HG02610 (cell line): ENCODE measurements around the gene HK1.
"Not testable (repeated sequence)": the region's sequence is repeated elsewhere in the genome, so short reads cannot be mapped to it uniquely, and the experiment has no call there.

Experiments used
- ATAC-seq: cut with Tn5 transposase; IDR thresholded peaks from one replicate; pipeline ENCODE4 v1.9.1; 2021; ENCODE audit warnings: mild to moderate bottlenecking, moderate library complexity; ENCODE audit not compliant: unreplicated experiment

The HK1 gene

GRCh38 chr10:69307434-69307833 is 29.1 kb downstream of the HK1 start:
- ATAC-seq = no peak

- ATAC-seq = not testable (repeated sequence)
Observed at GRCh38 chr10:69308304-69308703, 30.0 kb downstream of the HK1 start.

GRCh38 chr10:69311309-69311708 is 33.0 kb downstream of the HK1 start:
- no peak for ATAC-seq

- no peak for ATAC-seq
Observed at GRCh38 chr10:69312528-69312927, 34.2 kb downstream of the HK1 start.

GRCh38 chr10:69315100-69315542 is 36.8 kb downstream of the HK1 start:
- no peak for ATAC-seq

- ATAC-seq = no peak
Observed at GRCh38 chr10:69315610-69316312, 37.5 kb downstream of the HK1 start.

GRCh38 chr10:69316313-69317059 is 38.2 kb downstream of the HK1 start:
- no peak for ATAC-seq

- ATAC-seq = peak; percentile 51
Observed at GRCh38 chr10:69317175-69317604, 38.9 kb downstream of the HK1 start.

GRCh38 chr10:69317626-69318105 is 39.4 kb downstream of the HK1 start:
- peak; percentile 13 for ATAC-seq

GRCh38 chr10:69318106-69318866 is 40.0 kb downstream of the HK1 start:
- ATAC-seq = peak; percentile 86

- ATAC-seq = peak; percentile 14
Observed at GRCh38 chr10:69318867-69319727, 40.8 kb downstream of the HK1 start.

GRCh38 chr10:69319841-69320316 is 41.6 kb downstream of the HK1 start:
- ATAC-seq = no peak

GRCh38 chr10:69320521-69320920 is 42.2 kb downstream of the HK1 start:
- no peak for ATAC-seq

- no peak for ATAC-seq
Observed at GRCh38 chr10:69321039-69321715, 42.9 kb downstream of the HK1 start.

- no peak for ATAC-seq
Observed at GRCh38 chr10:69321865-69322264, 43.6 kb downstream of the HK1 start.

- ATAC-seq = not testable (repeated sequence)
Observed at GRCh38 chr10:69322346-69322745, 44.0 kb downstream of the HK1 start.

GRCh38 chr10:69323622-69324021 is 45.3 kb downstream of the HK1 start:
- ATAC-seq = no peak

- no peak for ATAC-seq
Observed at GRCh38 chr10:69324583-69324982, 46.3 kb downstream of the HK1 start.

GRCh38 chr10:69325637-69326523 is 47.6 kb downstream of the HK1 start:
- not testable (repeated sequence) for ATAC-seq
